ENCODE measurements around the gene DMP1.

Gene DMP1

GRCh38 chr4:87644286-87644685 lies 5.8 kb upstream of the DMP1 start:
- Histone ChIP-seq H3K4me2 (ENCODE audit: low read length) (no peak overlapping the region), H2AFZ (ENCODE audit: low read length) (no peak overlapping the region), H3K9ac (ENCODE audit: low read length) (no peak overlapping the region), H3K27me3 (ENCODE audit: insufficient read depth, low read length) (no peaks in the 10 kb centered on the region), H3K9me3 (ENCODE audit: low read length) (no peaks in the 10 kb centered on the region), H3K4me1 (ENCODE audit: insufficient read depth, low read length, severe bottlenecking) (no peaks in the 10 kb centered on the region), H3K79me2 (ENCODE audit: insufficient read depth, low read length) (no peaks in the 10 kb centered on the region), H3K27ac (ENCODE audit: low read depth, low read length, poor library complexity, severe bottlenecking) (no peak overlapping the region), H3K9me2 (ENCODE audit: low read depth, low read length) (no peaks in the 10 kb centered on the region), H3K36me3 (ENCODE audit: insufficient read depth, low read length) (no peaks in the 10 kb centered on the region), H4K20me1 (ENCODE audit: insufficient read depth, low read length) (no peaks in the 10 kb centered on the region), H3K4me3 (ENCODE audit: low read depth, low read length, poor library complexity, severe bottlenecking) (no peak overlapping the region), H3F3A (ENCODE audit: insufficient read depth, low read length) (no peaks in the 10 kb centered on the region)
- TF ChIP-seq CTCF (IDR thresholded peaks at IDR 0.05; ENCODE audit: low read length): no peak
- no peak for TF ChIP-seq EZH2 (IDR thresholded peaks at IDR 0.05; ENCODE audit: borderline replicate concordance, low read length)

- Histone ChIP-seq H3K4me2 (ENCODE audit: low read length) (no peak overlapping the region), H3K27me3 (ENCODE audit: insufficient read depth, low read length) (no peaks in the 10 kb centered on the region), H3K27ac (ENCODE audit: low read depth, low read length, poor library complexity, severe bottlenecking) (no peak overlapping the region), H3K4me3 (ENCODE audit: low read depth, low read length, poor library complexity, severe bottlenecking) (no peak overlapping the region), H3K79me2 (ENCODE audit: insufficient read depth, low read length) (no peaks in the 10 kb centered on the region), H3K9ac (ENCODE audit: low read length) (no peak overlapping the region), H2AFZ (ENCODE audit: low read length) (no peak overlapping the region), H3K9me3 (ENCODE audit: low read length) (no peaks in the 10 kb centered on the region), H4K20me1 (ENCODE audit: insufficient read depth, low read length) (no peaks in the 10 kb centered on the region), H3K4me1 (ENCODE audit: insufficient read depth, low read length, severe bottlenecking) (no peaks in the 10 kb centered on the region), H3K9me2 (ENCODE audit: low read depth, low read length) (no peaks in the 10 kb centered on the region), H3F3A (ENCODE audit: insufficient read depth, low read length) (no peaks in the 10 kb centered on the region), H3K36me3 (ENCODE audit: insufficient read depth, low read length) (no peaks in the 10 kb centered on the region)
- TF ChIP-seq CTCF (IDR thresholded peaks at IDR 0.05; ENCODE audit: low read length): no peak
- no peak for TF ChIP-seq EZH2 (IDR thresholded peaks at IDR 0.05; ENCODE audit: borderline replicate concordance, low read length)
Observed at GRCh38 chr4:87650938-87651337, 858 bp downstream of the DMP1 start.

- Histone ChIP-seq H3K9me2 (ENCODE audit: low read depth, low read length) (no peaks in the 10 kb centered on the region), H3K27me3 (ENCODE audit: insufficient read depth, low read length) (no peaks in the 10 kb centered on the region), H3K79me2 (ENCODE audit: insufficient read depth, low read length) (no peaks in the 10 kb centered on the region), H3K9ac (ENCODE audit: low read length) (no peak overlapping the region), H4K20me1 (ENCODE audit: insufficient read depth, low read length) (no peaks in the 10 kb centered on the region), H3K4me3 (ENCODE audit: low read depth, low read length, poor library complexity, severe bottlenecking) (no peak overlapping the region), H3K4me2 (ENCODE audit: low read length) (no peak overlapping the region), H3K36me3 (ENCODE audit: insufficient read depth, low read length) (no peaks in the 10 kb centered on the region), H3K27ac (ENCODE audit: low read depth, low read length, poor library complexity, severe bottlenecking) (no peak overlapping the region), H3K9me3 (ENCODE audit: low read length) (no peaks in the 10 kb centered on the region), H3F3A (ENCODE audit: insufficient read depth, low read length) (no peaks in the 10 kb centered on the region), H2AFZ (ENCODE audit: low read length) (no peak overlapping the region), H3K4me1 (ENCODE audit: insufficient read depth, low read length, severe bottlenecking) (no peaks in the 10 kb centered on the region)
- TF ChIP-seq CTCF (IDR thresholded peaks at IDR 0.05; ENCODE audit: low read length) (no peak), EZH2 (IDR thresholded peaks at IDR 0.05; ENCODE audit: borderline replicate concordance, low read length) (no peak)
Observed at GRCh38 chr4:87651941-87652340, 1.9 kb downstream of the DMP1 start.

All from OCI-LY1 (cell line).